Lower lobe of right lung (tissue), 2 donors: Measurements from ENCODE around the gene LIN37. TPM values are rescaled to one million over a fixed set of nuclear protein-coding genes. Genes with fewer than 3 reads are reported as not detected.

ENCODE experiments used
- ATAC-seq, 2 donors: fragments of 200-7000 bp; cut with Tn5 transposase; one replicate each; pipeline ENCODE4 v1.9.1; 2020 to 2022; ENCODE audit warnings: mild to moderate bottlenecking in 2 of 2, moderate library complexity in 2 of 2
- DNase-seq: peaks from one replicate; pipeline ENCODE4 v3.0.0-alpha.2; 2020
- H3K27ac ChIP-seq: fragments of 200-600 bp; one replicate; pipeline ENCODE4 v1.8.0; 2022
- H3K27me3 ChIP-seq: fragments of 200-600 bp; one replicate; pipeline ENCODE4 v1.8.0; 2022; ENCODE audit warnings: low read depth
- H3K36me3 ChIP-seq: fragments of 200-600 bp; one replicate; pipeline ENCODE4 v1.8.0; 2022; ENCODE audit warnings: mild to moderate bottlenecking
- H3K4me1 ChIP-seq: fragments of 200-600 bp; one replicate; pipeline ENCODE4 v1.8.0; 2022
- H3K4me3 ChIP-seq: fragments of 200-600 bp; one replicate; pipeline ENCODE4 v1.8.0; 2022; ENCODE audit warnings: mild to moderate bottlenecking
- H3K9me3 ChIP-seq: fragments of 200-600 bp; one replicate; pipeline ENCODE4 v1.8.0; 2022
- CTCF ChIP-seq: fragments of 200-600 bp; IDR thresholded peaks from one replicate; pipeline ENCODE4 v1.8.0; 2022; ENCODE audit warnings: antibody characterized with exemption, mild to moderate bottlenecking
- intact Hi-C: fragments of 100-400 bp; cut with DNase I; formaldehyde crosslinking; loops from one replicate; pipeline ENCODE4 v1.11.0; 2022
- total RNA-seq: library from RNA; stranded (reverse); fragmentation: NEBNext Ultra II Directional; extraction: Animal tissue kit (Norgen Biotek cat#: 25700); gene quantifications from one replicate; pipeline ENCODE4 v1.2.1, GENCODE V29; 2021
- donor health status: DM: no; HTN: yes; CAD: no; lungs with severe emphysema.

The LIN37 gene
- total RNA-seq, 1 donor from 2014 or later = 7.2 TPM

DNA sequence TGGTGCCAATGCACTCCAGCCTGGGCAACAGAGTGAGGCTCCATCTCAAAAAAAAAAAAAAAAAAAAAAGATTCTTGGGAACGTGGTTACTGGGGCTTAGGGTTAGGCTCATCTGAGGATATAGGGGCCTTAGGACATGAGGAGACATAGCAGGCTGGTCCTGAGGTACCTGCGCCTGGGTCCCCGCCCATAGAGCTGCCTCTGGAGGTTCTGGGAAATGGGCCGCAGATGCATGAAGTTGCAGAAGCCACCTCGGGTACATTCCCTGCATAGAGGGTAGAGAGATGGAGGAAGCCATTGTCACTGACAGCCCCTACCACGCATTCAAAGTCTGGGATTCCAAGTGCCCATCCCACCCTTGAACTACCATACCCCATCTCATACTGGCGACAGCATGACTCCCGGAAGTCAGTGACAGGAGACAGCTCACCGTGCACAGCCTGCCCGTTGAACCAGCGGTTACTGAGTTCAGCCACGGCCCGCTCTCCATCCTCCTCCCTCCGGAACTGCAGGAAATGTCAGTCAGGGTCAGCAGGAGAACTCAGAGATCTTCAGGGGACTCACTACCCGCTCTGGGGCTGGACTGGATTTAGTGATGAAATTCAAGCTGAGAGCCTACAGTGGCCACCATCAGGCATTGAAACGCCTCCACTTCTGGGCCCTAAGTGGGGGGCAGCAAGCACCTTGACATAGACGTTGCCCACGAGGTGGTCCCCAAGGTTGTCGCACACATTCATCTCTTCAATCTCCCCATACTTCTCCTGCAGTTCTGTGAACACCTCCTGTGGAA, 4.5 kb upstream of the LIN37 start:
- DNase-seq (no peak), ATAC-seq (no peak)
- peak overlapping the region; percentile 100 for H3K27ac ChIP-seq
- H3K9me3 ChIP-seq = no peaks in the 10 kb centered on the region
- intact Hi-C loops = no loop called here
- peaks cover 7% of the 10 kb centered on the region for H3K36me3 ChIP-seq
- no peaks in the 10 kb centered on the region for H3K27me3 ChIP-seq
- no peak for TF ChIP-seq CTCF
- peak overlapping the region; percentile 79 for H3K4me3 ChIP-seq
- peaks cover 59% of the 10 kb centered on the region for H3K4me1 ChIP-seq

GRCh38 chr19:35744430-35745327, 3.7 kb upstream of the LIN37 start:
- H3K4me1 ChIP-seq = peaks cover 61% of the 10 kb centered on the region
- no peaks in the 10 kb centered on the region for H3K9me3 ChIP-seq
- no peaks in the 10 kb centered on the region for H3K36me3 ChIP-seq
- peak overlapping the region; percentile 79 for H3K4me3 ChIP-seq
- TF ChIP-seq CTCF = peak; percentile 40
- peak; percentile 96 for DNase-seq
- no peaks in the 10 kb centered on the region for H3K27me3 ChIP-seq
- ATAC-seq = peak; percentile 84 to 85
- H3K27ac ChIP-seq = peak overlapping the region; percentile 100
- intact Hi-C loops = no loop called here

GRCh38 chr19:35745328-35746086, 2.9 kb upstream of the LIN37 start, which contains the start of the genes PSENEN and U2AF1L4:
Gene PSENEN, plus strand, starts transcription at chr19:35745651. Its CDS starts 280 bp downstream, at chr19:35745931.
Gene U2AF1L4, minus strand, starts transcription at chr19:35745418. Its CDS starts 27 bp downstream, at chr19:35745391.
- no peaks in the 10 kb centered on the region for H3K36me3 ChIP-seq
- H3K4me1 ChIP-seq = peaks cover 56% of the 10 kb centered on the region
- DNase-seq (peak; percentile 98), ATAC-seq (peak; percentile 88 to 89)
- no peaks in the 10 kb centered on the region for H3K27me3 ChIP-seq
- peak within 1 kb of the TSS; percentile 100 for H3K27ac ChIP-seq
- intact Hi-C loops = no loop called here
- peak within 1 kb of the TSS; percentile 79 for H3K4me3 ChIP-seq
- TF ChIP-seq CTCF = no peak
- H3K9me3 ChIP-seq = no peaks in the 10 kb centered on the region

- H3K27me3 ChIP-seq = no peaks in the 10 kb centered on the region
- peaks cover 2% of the 10 kb centered on the region for H3K36me3 ChIP-seq
- H3K27ac ChIP-seq = peak overlapping the region; percentile 100
- DNase-seq = no peak
- intact Hi-C loops = no loop called here
- TF ChIP-seq CTCF = no peak
- peak overlapping the region; percentile 79 for H3K4me3 ChIP-seq
- peaks cover 53% of the 10 kb centered on the region for H3K4me1 ChIP-seq
- no peak for ATAC-seq
- no peaks in the 10 kb centered on the region for H3K9me3 ChIP-seq
These were observed 2.3 kb upstream of the LIN37 start for GRCh38 chr19:35746087-35746462.

DNA sequence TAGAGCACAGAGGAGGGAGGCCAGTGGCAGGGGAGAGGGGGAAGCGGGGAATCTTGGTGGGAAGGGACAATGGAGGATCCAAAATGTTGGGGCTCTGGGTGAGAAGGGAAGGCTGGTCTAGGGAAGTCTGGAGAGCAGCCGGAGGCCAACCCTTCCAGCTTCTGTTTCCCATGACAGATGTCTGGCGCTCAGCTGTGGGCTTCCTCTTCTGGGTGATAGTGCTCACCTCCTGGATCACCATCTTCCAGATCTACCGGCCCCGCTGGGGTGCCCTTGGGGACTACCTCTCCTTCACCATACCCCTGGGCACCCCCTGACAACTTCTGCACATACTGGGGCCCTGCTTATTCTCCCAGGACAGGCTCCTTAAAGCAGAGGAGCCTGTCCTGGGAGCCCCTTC, 1.8 kb upstream of the LIN37 start:
- peak overlapping the region; percentile 100 for H3K27ac ChIP-seq
- peaks cover 48% of the 10 kb centered on the region for H3K4me1 ChIP-seq
- H3K36me3 ChIP-seq = peaks cover 7% of the 10 kb centered on the region
- TF ChIP-seq CTCF = no peak
- intact Hi-C loops = no loop called here
- peak overlapping the region; percentile 79 for H3K4me3 ChIP-seq
- no peak for ATAC-seq
- H3K27me3 ChIP-seq = no peaks in the 10 kb centered on the region
- DNase-seq = no peak
- H3K9me3 ChIP-seq = no peaks in the 10 kb centered on the region
